GM18519 (cell line): ENCODE results near the gene STBD1.
"Not testable (repeated sequence)": the region's sequence is repeated elsewhere in the genome, so short reads cannot be mapped to it uniquely, and the experiment has no call there.

ENCODE experiments used
- ATAC-seq: cut with Tn5 transposase; IDR thresholded peaks from one replicate; pipeline ENCODE4 v1.9.1; 2021; ENCODE audit warnings: mild to moderate bottlenecking, moderate library complexity; ENCODE audit not compliant: unreplicated experiment, low FRiP score

Gene STBD1

GRCh38 chr4:76282941-76283689, 23.4 kb upstream of the STBD1 start:
- no peak for ATAC-seq

DNA sequence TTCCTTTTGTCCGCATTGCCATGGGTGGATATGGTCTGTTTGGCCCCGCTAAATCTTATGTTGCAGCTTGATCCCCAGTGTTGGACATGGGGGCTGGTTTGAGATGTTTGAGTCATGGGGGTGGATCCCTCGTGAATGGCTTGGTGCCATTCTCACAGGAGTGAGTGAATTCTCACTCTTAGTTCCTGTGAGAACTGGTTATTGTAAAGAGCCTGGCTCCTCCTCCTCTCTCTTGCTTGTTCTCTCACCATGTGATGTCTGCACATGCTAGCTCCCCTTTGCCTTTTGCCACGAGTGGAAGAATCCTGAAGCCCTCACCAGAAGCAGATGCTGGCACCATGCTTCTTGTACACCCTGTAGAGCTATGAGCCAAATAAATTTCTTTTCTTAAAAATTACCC, 22.6 kb upstream of the STBD1 start:
- no peak for ATAC-seq

DNA sequence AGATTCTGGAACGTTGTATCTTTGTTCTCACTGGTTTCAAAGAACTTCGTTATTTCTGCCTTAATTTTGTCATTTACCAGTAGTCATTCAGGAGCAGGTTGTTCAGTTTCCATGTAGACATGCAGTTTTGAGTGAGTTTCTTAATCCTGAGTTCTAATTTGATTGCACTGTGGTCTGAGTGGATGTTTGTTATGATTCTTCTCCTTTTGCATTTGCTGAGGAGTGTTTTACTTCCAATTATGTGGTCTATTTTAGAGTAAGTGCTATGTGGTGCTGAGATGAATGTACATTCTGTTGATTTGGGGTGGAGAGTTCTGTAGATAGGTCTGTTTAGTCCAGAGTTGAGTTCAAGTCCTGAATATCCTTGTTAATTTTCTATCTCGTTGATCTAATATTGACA, 18.7 kb upstream of the STBD1 start:
- not testable (repeated sequence) for ATAC-seq

DNA sequence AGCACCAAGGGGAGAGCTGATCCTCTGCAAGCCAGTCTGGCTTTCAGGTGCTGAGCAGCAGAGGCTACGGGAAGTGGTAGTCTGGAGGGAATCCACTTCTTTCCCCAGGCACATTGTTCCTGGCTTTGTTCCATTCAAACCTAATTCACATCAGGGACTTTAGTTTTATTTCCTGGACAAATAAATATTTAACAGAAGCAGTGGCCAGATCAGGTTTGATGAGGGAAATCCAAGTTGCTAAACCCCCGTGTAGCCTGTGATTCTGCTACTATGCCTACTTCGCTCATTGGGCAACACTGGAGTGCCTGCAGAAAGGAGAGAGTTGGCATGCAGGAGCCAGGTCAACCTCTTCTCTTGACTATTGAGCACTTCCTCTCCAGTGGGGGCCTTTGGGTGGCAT, 13.8 kb upstream of the STBD1 start:
- no peak for ATAC-seq

DNA sequence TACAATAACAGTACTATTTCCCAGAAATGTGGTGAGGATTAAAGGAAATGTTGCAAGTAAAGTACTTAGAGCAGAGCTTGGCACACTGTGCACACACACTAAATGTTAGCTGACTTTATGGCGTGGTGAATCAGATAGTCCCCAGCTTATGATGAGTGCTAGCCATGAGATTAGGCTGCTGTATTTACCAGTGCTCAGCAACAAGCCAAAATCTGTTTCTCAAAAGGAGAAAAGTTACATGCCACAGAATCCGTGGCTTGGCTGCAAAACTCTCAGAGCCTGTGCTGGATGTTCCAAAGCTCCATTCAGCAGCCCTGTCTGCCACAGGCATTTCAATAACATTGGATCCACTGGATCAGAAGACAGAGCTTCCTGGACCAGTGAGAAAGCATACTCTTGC, 12.8 kb upstream of the STBD1 start:
- no peak for ATAC-seq

GRCh38 chr4:76296286-76296820, 10.2 kb upstream of the STBD1 start:
- ATAC-seq = no peak

DNA sequence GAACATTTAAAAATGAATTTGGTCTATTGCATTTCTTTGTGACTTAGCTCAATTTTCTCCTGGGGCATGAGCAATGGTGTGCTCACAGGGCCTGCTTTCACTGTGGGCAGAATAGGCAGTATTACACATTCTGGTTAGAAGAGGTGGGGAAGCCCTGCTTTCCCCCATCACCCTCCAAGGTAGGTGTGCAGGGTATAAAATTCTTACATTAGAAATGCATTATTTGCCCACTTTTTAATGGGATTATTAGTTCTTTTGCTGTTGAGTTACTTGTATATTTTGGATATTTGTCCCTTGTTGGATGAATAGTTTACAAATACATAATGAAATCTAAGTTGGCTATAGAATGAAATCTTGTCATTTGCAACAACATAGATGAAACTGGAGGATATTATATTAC, 8.3 kb upstream of the STBD1 start:
- ATAC-seq = no peak

DNA sequence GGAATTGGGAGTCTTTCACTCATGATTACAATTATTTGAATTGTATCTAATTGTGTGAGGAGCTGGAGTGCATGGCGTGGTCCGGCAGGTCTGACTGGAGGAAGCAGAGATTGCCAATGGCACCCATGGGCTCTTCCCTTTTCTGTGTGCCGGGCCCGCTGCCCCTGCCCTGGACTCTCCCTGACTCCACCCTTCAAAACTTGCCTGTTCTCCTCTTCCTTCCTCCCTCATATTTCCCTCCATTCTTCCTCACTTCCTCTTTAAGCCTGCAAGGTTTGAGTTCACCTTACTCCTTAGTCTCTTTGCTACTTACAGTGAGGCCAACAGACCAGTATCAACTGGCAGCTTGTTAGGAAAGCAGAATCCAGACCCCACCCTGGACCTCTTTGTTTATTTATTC, 6.5 kb upstream of the STBD1 start:
- no peak for ATAC-seq

- ATAC-seq = peak; percentile 98
Observed at GRCh38 chr4:76301068-76301774, 5.3 kb upstream of the STBD1 start.

DNA sequence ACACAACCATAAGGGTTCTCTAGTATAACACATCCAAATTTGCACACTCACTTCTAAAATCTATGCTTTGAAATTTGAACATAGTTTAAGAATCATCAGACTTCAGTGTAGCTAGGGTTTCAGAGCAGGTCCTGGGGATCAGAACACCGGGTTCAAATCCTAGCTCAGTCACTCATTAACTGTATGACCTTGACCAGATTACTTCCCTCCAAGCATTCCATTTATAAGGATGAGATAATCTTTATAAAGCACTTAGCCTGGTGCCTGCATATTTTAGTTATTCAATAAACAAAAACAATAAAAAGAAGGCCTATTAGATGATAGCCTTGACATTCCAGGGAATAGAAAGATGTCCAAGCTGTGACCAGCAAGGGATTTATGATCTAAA, 4.8 kb upstream of the STBD1 start:
- no peak for ATAC-seq

- no peak for ATAC-seq
Observed at GRCh38 chr4:76302826-76303438, 3.6 kb upstream of the STBD1 start.

GRCh38 chr4:76305033-76305687, 1.4 kb upstream of the STBD1 start:
- ATAC-seq = no peak

DNA sequence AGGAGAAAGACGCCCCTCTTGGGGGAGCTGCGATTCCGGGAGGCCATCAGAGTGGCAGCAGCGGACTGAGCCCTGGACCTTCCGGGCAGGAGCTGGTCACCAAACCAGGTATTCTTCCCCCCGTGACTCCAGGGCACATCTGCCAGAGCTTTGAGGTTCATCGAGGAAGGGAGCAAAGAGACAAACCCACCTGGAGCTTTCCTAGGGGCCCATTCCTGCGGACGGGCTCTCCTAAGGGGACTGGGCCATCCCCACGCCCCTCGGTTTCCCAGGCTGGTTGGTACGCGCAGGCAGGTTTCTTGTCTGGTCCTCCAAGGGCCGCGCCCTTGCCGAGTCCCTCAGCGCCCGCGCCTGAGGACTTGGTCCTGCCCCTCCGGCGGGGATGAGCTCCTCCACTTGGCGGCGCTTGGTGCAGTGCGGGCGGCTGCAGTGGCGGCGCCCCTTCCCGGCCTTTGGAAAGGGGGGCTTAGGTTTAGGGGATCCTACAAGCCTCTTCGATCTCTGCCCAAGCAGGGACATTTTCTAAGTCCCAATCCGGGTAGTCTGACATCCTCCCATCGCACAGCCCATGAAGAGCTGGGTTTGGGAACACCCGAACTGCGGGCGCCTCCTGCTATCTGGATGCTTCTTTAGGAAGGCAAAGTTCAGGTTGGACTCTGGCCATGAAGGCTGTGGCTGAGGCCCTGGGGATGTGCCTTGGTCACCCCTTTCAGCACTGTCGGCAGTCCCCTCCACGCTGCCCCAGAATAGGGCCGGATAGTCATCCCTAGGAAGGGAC, 538 bp downstream of the STBD1 start:
- no peak for ATAC-seq

DNA sequence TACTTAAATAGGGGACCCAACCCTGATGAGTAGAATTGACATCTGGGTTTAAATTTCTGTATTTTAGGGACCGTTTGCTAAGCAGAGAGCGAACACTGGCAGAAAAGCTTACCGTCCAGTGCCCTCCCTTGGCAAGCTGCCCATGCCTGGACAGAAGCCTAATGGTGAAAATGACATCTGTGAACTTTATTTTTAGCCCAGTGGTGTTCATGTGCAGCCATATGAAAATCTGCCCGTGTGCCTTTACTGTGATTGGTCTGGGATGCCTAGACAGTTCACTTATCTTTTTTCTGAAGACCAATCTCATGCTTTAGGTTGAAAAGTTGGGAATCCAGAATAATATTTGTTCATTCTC, 1.1 kb downstream of the STBD1 start:
- no peak for ATAC-seq

DNA sequence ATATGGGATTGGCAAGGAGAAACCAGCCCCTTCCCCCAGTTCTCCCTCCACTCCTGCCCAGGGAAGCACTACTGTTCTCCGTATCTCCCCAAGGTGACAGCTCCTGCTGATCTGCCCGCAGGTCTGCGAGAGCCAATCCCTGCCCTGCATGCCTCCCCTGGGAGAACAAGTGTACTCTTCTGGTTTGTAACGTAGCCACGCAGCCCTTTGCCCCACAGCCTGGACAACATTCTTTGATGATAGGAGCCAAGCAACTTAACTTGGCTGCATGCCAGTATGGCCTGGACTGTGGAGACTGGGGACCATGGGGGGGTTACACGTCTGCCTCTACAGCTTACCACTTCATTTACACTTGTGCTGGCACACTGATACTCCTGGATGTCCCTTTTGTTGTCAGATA, 2.0 kb downstream of the STBD1 start:
- ATAC-seq = no peak

GRCh38 chr4:76309939-76310550, 3.5 kb downstream of the STBD1 start:
- ATAC-seq = no peak

DNA sequence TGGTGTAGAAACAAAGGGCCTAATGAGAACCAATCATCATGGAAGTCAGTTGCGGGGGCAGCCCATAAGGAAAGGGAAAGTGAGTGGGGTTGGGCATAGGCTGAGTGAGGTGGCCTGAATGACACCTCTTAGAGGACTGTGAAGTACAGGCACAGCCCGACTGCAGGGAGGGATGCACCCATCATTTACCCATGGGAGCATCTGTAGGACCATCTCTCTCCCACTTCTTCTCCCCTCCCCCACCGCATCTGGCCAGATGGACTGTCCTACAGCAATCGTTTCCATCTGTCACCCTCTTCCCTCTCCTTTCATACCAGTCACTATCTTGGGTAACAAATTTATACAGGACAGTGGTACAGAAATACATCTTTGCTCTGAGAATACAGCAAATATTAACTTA, 4.2 kb downstream of the STBD1 start:
- no peak for ATAC-seq

- no peak for ATAC-seq
Observed at GRCh38 chr4:76311896-76312331, 5.4 kb downstream of the STBD1 start.

DNA sequence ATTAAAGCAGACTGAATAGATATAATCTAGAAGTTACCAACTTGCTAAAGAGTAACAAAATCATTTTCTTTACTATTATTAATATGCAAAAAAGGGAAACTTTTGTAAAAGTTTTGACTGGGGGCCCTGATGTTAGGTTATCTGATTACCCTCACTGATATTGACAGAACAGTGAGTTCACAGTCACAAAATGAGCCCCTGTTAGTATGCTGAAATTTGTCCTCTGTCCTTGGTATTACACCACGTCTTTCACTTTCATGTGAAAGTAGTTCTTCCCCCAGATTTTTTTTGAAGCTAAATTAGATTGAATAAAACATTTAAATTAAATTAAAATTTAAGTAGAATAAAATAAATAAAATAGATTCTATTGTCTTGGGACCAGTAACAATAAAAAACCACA, 5.9 kb downstream of the STBD1 start:
- ATAC-seq = no peak

DNA sequence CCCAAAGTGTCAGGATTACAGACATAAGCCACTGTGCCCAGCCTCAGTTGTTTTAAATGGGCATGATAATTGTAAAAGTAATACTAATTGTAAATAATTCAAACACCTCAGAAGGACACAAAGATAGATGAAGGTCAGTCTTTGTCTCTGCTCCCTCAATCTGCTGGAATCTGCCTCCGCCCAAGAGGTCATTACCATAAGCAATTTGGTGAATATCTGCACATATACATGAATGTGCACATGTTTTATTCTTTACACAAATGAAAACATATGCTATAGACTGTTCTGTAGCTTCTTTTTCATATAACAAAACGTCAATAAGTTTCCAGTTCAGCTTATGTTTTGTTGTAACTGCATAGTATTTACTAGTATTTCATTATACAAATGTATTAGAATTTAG, 7.0 kb downstream of the STBD1 start:
- no peak for ATAC-seq
